GM12878 (cell line): ENCODE measurements around the gene PIGB. TPM values are rescaled to one million over a fixed set of nuclear protein-coding genes. Genes with fewer than 3 reads are reported as not detected.

Experiments used
- ATAC-seq: fragments of 200-7000 bp; cut with Tn5 transposase; 3 replicates; pipeline ENCODE4 v1.9.1; 2020; ENCODE audit warnings: mild to moderate bottlenecking, moderate library complexity
- BruUV-seq: library from RNA; stranded (reverse); fragments of 400-500 nt; replicated peaks from 2 replicates; lab custom pipeline; 2021; lab: Mats Ljungman, UMichigan
- CTCF ChIA-PET: fragments of 300-600 bp; sonication (Branson Sonifier 250); formaldehyde crosslinking; extraction: SDS; loops from one replicate; lab custom pipeline; 2021; ENCODE audit warnings: inconsistent platforms; lab: Yijun Ruan, JAX
- POLR2A ChIA-PET: fragments of 350-600 bp; formaldehyde crosslinking; extraction: SDS; loops from one replicate; lab custom pipeline; 2021; ENCODE audit warnings: inconsistent platforms; lab: Charles Lee
- RAD21 ChIA-PET: fragments of 300-600 bp; sonication (Branson Sonifier 250); formaldehyde crosslinking; loops from one replicate; lab custom pipeline; 2023; ENCODE audit warnings: antibody characterized with exemption; ENCODE audit not compliant: unreplicated experiment; lab: Charles Lee
- SMC1A ChIA-PET: fragments of 300-600 bp; sonication (Branson Sonifier 250); formaldehyde crosslinking; loops from one replicate; lab custom pipeline; 2023; ENCODE audit not compliant: unreplicated experiment, uncharacterized antibody; lab: Charles Lee
- DNase-seq: peaks from one replicate; pipeline ENCODE4 v3.0.0-alpha.2; 2011; ENCODE audit warnings: low read depth, low spot score
- FAIRE-seq: peaks from 3 replicates; lab custom pipeline; 2011; peaks lifted over from hg19 to GRCh38; lab: Jason Lieb, UNC
- H2AFZ ChIP-seq: 2 replicates; pipeline ENCODE4 v1.6.0; 2011; ENCODE audit warnings: low read depth, low read length, control low read depth; ENCODE audit not compliant: control insufficient read depth
- H3K27ac ChIP-seq: 2 replicates; pipeline ENCODE4 v1.5.1; 2011; ENCODE audit warnings: control low read depth; ENCODE audit not compliant: control insufficient read depth, insufficient read depth
- H3K27me3 ChIP-seq, 2 experiments: replicated peaks in 1 of 2; 2 replicates each; pipeline versions ENCODE4 v1.6.0 to v1.6.1; 2011; ENCODE audit warnings: low read length in 1 of 2; ENCODE audit not compliant: control insufficient read depth in 2 of 2, insufficient read depth in 2 of 2
- H3K36me3 ChIP-seq, 2 experiments: 2 replicates each; pipeline ENCODE4 v1.5.1; 2011; ENCODE audit warnings: low read length in 1 of 2; ENCODE audit not compliant: control insufficient read depth in 2 of 2, insufficient read depth in 2 of 2
- H3K4me1 ChIP-seq: 2 replicates; pipeline ENCODE4 v1.6.1; 2011; ENCODE audit warnings: mild to moderate bottlenecking, low read length, moderate library complexity, mixed read lengths; ENCODE audit not compliant: control insufficient read depth, insufficient read depth
- H3K4me2 ChIP-seq: 2 replicates; pipeline ENCODE4 v1.6.0; 2011; ENCODE audit warnings: control low read depth; ENCODE audit not compliant: control insufficient read depth, insufficient read depth
- H3K4me3 ChIP-seq: fragments of 200-600 bp; sonication (generic); 2 replicates; pipeline ENCODE4 v1.5.1; 2016
- H3K79me2 ChIP-seq: 2 replicates; pipeline ENCODE4 v1.6.0; 2011; ENCODE audit warnings: low read length; ENCODE audit not compliant: control insufficient read depth, insufficient read depth
- H3K9ac ChIP-seq: 2 replicates; pipeline ENCODE4 v1.8.0; 2011; ENCODE audit warnings: low read length, control low read depth, mixed read lengths; ENCODE audit not compliant: control insufficient read depth, insufficient read depth
- H3K9me3 ChIP-seq: replicated peaks from 3 replicates; pipeline ENCODE4 v1.5.1; 2011; ENCODE audit warnings: mild to moderate bottlenecking, low read length; ENCODE audit not compliant: control insufficient read depth, insufficient read depth
- H4K20me1 ChIP-seq: 2 replicates; pipeline ENCODE4 v1.6.0; 2011; ENCODE audit not compliant: control insufficient read depth, insufficient read depth
- BACH1 ChIP-seq: fragments of 450-650 bp; IDR thresholded peaks from 2 replicates; pipeline ENCODE4 v1.6.1; 2017; ENCODE audit warnings: mild to moderate bottlenecking, borderline replicate concordance
- BRCA1 ChIP-seq: IDR thresholded peaks from 2 replicates; pipeline ENCODE4 v1.6.1; 2011; ENCODE audit warnings: low read depth, low read length, improper control_type of control experiment
- CHD2 ChIP-seq: IDR thresholded peaks from 2 replicates; pipeline ENCODE4 v1.6.1; 2011; ENCODE audit warnings: low read depth, low read length, improper control_type of control experiment, borderline replicate concordance
- DPF2 ChIP-seq: fragments of 450-650 bp; IDR thresholded peaks from 2 replicates; pipeline ENCODE4 v1.6.1; 2017; ENCODE audit warnings: mild to moderate bottlenecking
- EGR1 ChIP-seq, 2 experiments: IDR thresholded peaks; 1 replicate in 1 of 2; 2 replicates in 1 of 2; pipeline ENCODE4 v1.6.1; 2011 to 2012; ENCODE audit warnings: low read depth in 2 of 2, low read length in 2 of 2, borderline replicate concordance in 1 of 2, mild to moderate bottlenecking in 1 of 2, moderate library complexity in 1 of 2
- EP300 ChIP-seq, 2 experiments: fragments of 150-350 bp in 1 of 2; IDR thresholded peaks; 2 replicates each; pipeline ENCODE4 v1.6.1; 2011 to 2012; ENCODE audit warnings: low read depth in 2 of 2, low read length in 2 of 2, borderline replicate concordance in 1 of 2, improper control_type of control experiment in 1 of 2, inconsistent platforms in 1 of 2; ENCODE audit not compliant: control insufficient read depth in 1 of 2
- GABPA ChIP-seq: IDR thresholded peaks from 2 replicates; pipeline ENCODE4 v1.6.1; 2014; ENCODE audit warnings: antibody characterized with exemption, low read depth, mild to moderate bottlenecking, inconsistent platforms
- NFXL1 ChIP-seq: fragments of 450-650 bp; IDR thresholded peaks from 2 replicates; pipeline ENCODE4 v1.6.1; 2017; ENCODE audit warnings: antibody characterized with exemption, mild to moderate bottlenecking, borderline replicate concordance
- NRF1 ChIP-seq: conservative IDR thresholded peaks from 2 replicates; pipeline ENCODE4 v1.6.1; 2011; ENCODE audit warnings: mild to moderate bottlenecking, low read depth, low read length, improper control_type of control experiment
- RB1 ChIP-seq: fragments of 450-650 bp; formaldehyde crosslinking; IDR thresholded peaks from 2 replicates; pipeline ENCODE4 v1.6.1; 2017; ENCODE audit warnings: mild to moderate bottlenecking, borderline replicate concordance
- SMAD5 ChIP-seq: IDR thresholded peaks from 2 replicates; pipeline ENCODE4 v1.6.1; 2016; ENCODE audit warnings: antibody characterized with exemption, low read depth
- TBL1XR1 ChIP-seq: IDR thresholded peaks from 2 replicates; pipeline ENCODE4 v1.6.1; 2012; ENCODE audit warnings: low read depth, low read length, improper control_type of control experiment
- TCF3 ChIP-seq: IDR thresholded peaks from 2 replicates; pipeline ENCODE4 v1.6.1; 2012; ENCODE audit warnings: low read depth, mild to moderate bottlenecking, low read length, borderline replicate concordance; ENCODE audit not compliant: insufficient read depth
- ZNF217 ChIP-seq: fragments of 450-650 bp; IDR thresholded peaks from 2 replicates; pipeline ENCODE4 v1.6.1; 2017; ENCODE audit warnings: antibody characterized with exemption, mild to moderate bottlenecking
- in situ Hi-C: fragments of 300-500 bp; cut with MboI; formaldehyde crosslinking; loops from 9 replicates; pipeline ENCODE4 v1.14.3; 2018; ENCODE audit warnings: mixed read lengths
- intact Hi-C: fragments of 100-400 bp; cut with micrococcal nuclease; formaldehyde crosslinking; loops from one replicate; pipeline ENCODE4 v1.14.2; 2022; ENCODE audit not compliant: unreplicated experiment
- polyA plus RNA-seq, 11 experiments: library from polyadenylated mRNA; depleted of rRNA in 4 of 11; unstranded in 6 of 11; stranded (reverse) in 5 of 11; fragments of >200 nt; fragmentation: Nextera tagmentation in 4 of 11; fragmentation: Illumina TruSeq in 1 of 11; extraction: Ambion mirVana in 4 of 11; extraction: Trizol in 1 of 11; gene quantifications; 1 replicate in 1 of 11; 2 replicates in 10 of 11; pipeline versions ENCODE4 v1.2.1 to v1.2.3, GENCODE V29; 2011 to 2016; ENCODE audit warnings: inconsistent platforms in 2 of 11, missing spikeins in 2 of 11, low read depth in 1 of 11
- total RNA-seq, 4 experiments: library from RNA; depleted of rRNA in 3 of 4; stranded (reverse); fragments of >200 nt in 3 of 4; fragmentation: Illumina TruSeq in 1 of 4; extraction: Trizol in 1 of 4; gene quantifications; 2 replicates each; pipeline versions ENCODE4 v1.2.1 to v1.2.3, GENCODE V29; 2013 to 2021
- TF ChIP-seq, protein P1 (sequence below): fragments of 450-650 bp; formaldehyde crosslinking; IDR thresholded peaks from 2 replicates; pipeline ENCODE4 v1.4.0; 2020; ENCODE audit warnings: mild to moderate bottlenecking, moderate library complexity
- TF ChIP-seq, protein P2 (sequence below): fragments of 450-650 bp; IDR thresholded peaks from 2 replicates; pipeline ENCODE4 v1.6.1; 2017; ENCODE audit warnings: mild to moderate bottlenecking, moderate library complexity
- TF ChIP-seq, protein P3 (sequence below): fragments of 450-650 bp; IDR thresholded peaks from 2 replicates; pipeline ENCODE4 v1.6.1; 2016; ENCODE audit warnings: mild to moderate bottlenecking

The PIGB gene
- total and polyA plus RNA-seq, 10 of the 15 experiments (the other 5 are each of a cell fraction or from before 2014, with no cell fraction given): 17.9 to 46.0 (median 25.2) TPM

DNA sequence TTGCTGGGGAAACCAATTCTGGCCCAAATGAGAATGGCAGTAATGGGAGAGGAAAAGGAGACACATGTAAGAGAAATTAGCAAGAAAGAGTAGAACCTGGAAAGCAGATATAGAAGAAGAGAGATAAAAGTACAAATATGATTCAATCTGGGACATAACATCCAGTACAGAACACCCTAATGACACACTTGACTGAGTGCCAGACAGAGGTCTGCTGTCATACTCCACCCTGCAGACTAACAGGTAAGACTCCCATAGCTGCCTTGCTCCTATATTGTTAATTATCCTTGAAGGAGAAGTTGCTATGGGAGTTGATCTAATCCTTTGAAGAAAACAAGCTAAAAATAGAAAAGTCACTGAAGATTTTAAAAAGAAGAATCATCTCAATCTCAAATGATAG is 68.0 kb downstream of the PIGB start:
- no peak for ATAC-seq
- in situ Hi-C loops (no loop called here), intact Hi-C loops (no loop called here)
- Histone ChIP-seq H4K20me1 (no peaks in the 10 kb centered on the region), H3K36me3 (peaks cover 0 to 8% of the 10 kb centered on the region in 2 experiments; a peak in 1 of 4 replicates), H3K4me2 (no peak overlapping the region), H2AFZ (no peak overlapping the region), H3K27me3 (no peaks in the 10 kb centered on the region), H3K9me3 (no peaks in the 10 kb centered on the region), H3K79me2 (no peaks in the 10 kb centered on the region), H3K4me3 (no peak overlapping the region), H3K27ac (no peak overlapping the region), H3K9ac (no peak overlapping the region), H3K4me1 (no peaks in the 10 kb centered on the region)
- ChIA-PET SMC1A (no interaction called here), CTCF (interaction anchor here (1.0 kb wide), 1 partner anchor 9 kb away, joined by 3 read pairs; no protein-coding TSS in a partner anchor), RAD21 (no interaction called here), POLR2A (interaction anchor here (0.7 kb wide), 1 partner anchor 38 kb away, joined by 3 read pairs; no protein-coding TSS in a partner anchor)
- DNase-seq: no peak
- no TSS peak for BruUV-seq
- no peak for FAIRE-seq
- TF ChIP-seq CHD2 (no peak), BRCA1 (no peak), EP300 (IDR thresholded peaks at IDR 0.05; ENCODE audit: borderline replicate concordance in 1 of 2, control insufficient read depth in 1 of 2, low read depth in 2 of 2, low read length in 2 of 2) (no peak), RB1 (no peak), BACH1 (no peak), NRF1 (no peak), ZNF217 (no peak), EGR1 (IDR thresholded peaks at IDR 0.05; ENCODE audit: borderline replicate concordance in 1 of 2, low read depth in 2 of 2, low read length in 2 of 2) (no peak), NFXL1 (no peak), TBL1XR1 (no peak), SMAD5 (no peak), GABPA (no peak), TCF3 (no peak), DPF2 (no peak)
- TF ChIP-seq, protein P1, sequence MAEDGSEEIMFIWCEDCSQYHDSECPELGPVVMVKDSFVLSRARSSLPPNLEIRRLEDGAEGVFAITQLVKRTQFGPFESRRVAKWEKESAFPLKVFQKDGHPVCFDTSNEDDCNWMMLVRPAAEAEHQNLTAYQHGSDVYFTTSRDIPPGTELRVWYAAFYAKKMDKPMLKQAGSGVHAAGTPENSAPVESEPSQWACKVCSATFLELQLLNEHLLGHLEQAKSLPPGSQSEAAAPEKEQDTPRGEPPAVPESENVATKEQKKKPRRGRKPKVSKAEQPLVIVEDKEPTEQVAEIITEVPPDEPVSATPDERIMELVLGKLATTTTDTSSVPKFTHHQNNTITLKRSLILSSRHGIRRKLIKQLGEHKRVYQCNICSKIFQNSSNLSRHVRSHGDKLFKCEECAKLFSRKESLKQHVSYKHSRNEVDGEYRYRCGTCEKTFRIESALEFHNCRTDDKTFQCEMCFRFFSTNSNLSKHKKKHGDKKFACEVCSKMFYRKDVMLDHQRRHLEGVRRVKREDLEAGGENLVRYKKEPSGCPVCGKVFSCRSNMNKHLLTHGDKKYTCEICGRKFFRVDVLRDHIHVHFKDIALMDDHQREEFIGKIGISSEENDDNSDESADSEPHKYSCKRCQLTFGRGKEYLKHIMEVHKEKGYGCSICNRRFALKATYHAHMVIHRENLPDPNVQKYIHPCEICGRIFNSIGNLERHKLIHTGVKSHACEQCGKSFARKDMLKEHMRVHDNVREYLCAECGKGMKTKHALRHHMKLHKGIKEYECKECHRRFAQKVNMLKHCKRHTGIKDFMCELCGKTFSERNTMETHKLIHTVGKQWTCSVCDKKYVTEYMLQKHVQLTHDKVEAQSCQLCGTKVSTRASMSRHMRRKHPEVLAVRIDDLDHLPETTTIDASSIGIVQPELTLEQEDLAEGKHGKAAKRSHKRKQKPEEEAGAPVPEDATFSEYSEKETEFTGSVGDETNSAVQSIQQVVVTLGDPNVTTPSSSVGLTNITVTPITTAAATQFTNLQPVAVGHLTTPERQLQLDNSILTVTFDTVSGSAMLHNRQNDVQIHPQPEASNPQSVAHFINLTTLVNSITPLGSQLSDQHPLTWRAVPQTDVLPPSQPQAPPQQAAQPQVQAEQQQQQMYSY: no peak
- TF ChIP-seq, protein P2, sequence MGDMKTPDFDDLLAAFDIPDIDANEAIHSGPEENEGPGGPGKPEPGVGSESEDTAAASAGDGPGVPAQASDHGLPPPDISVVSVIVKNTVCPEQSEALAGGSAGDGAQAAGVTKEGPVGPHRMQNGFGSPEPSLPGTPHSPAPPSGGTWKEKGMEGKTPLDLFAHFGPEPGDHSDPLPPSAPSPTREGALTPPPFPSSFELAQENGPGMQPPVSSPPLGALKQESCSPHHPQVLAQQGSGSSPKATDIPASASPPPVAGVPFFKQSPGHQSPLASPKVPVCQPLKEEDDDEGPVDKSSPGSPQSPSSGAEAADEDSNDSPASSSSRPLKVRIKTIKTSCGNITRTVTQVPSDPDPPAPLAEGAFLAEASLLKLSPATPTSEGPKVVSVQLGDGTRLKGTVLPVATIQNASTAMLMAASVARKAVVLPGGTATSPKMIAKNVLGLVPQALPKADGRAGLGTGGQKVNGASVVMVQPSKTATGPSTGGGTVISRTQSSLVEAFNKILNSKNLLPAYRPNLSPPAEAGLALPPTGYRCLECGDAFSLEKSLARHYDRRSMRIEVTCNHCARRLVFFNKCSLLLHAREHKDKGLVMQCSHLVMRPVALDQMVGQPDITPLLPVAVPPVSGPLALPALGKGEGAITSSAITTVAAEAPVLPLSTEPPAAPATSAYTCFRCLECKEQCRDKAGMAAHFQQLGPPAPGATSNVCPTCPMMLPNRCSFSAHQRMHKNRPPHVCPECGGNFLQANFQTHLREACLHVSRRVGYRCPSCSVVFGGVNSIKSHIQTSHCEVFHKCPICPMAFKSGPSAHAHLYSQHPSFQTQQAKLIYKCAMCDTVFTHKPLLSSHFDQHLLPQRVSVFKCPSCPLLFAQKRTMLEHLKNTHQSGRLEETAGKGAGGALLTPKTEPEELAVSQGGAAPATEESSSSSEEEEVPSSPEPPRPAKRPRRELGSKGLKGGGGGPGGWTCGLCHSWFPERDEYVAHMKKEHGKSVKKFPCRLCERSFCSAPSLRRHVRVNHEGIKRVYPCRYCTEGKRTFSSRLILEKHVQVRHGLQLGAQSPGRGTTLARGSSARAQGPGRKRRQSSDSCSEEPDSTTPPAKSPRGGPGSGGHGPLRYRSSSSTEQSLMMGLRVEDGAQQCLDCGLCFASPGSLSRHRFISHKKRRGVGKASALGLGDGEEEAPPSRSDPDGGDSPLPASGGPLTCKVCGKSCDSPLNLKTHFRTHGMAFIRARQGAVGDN: no peak
- TF ChIP-seq, protein P3, sequence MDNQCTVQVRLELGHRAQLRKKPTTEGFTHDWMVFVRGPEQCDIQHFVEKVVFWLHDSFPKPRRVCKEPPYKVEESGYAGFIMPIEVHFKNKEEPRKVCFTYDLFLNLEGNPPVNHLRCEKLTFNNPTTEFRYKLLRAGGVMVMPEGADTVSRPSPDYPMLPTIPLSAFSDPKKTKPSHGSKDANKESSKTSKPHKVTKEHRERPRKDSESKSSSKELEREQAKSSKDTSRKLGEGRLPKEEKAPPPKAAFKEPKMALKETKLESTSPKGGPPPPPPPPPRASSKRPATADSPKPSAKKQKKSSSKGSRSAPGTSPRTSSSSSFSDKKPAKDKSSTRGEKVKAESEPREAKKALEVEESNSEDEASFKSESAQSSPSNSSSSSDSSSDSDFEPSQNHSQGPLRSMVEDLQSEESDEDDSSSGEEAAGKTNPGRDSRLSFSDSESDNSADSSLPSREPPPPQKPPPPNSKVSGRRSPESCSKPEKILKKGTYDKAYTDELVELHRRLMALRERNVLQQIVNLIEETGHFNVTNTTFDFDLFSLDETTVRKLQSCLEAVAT: no peak
